GM19438 (cell line): ENCODE results near the gene DNAAF6.
"Not testable (repeated sequence)": the region's sequence is repeated elsewhere in the genome, so short reads cannot be mapped to it uniquely, and the experiment has no call there.

Experiments used
- ATAC-seq: cut with Tn5 transposase; IDR thresholded peaks from one replicate; pipeline ENCODE4 v1.9.1; 2021; ENCODE audit warnings: low read depth; ENCODE audit not compliant: unreplicated experiment

The DNAAF6 gene

GRCh38 chrX:107205770-107206696 lies at the start of gene DNAAF6, which contains the start of gene NUP62CL:
Gene DNAAF6 (plus strand): TSS chrX:107206611. CDS start chrX:107212876, 6,265 bp downstream.
Gene NUP62CL (minus strand): TSS chrX:107206433. CDS start chrX:107175146, 31,287 bp downstream.
- peak; percentile 92 for ATAC-seq

DNA sequence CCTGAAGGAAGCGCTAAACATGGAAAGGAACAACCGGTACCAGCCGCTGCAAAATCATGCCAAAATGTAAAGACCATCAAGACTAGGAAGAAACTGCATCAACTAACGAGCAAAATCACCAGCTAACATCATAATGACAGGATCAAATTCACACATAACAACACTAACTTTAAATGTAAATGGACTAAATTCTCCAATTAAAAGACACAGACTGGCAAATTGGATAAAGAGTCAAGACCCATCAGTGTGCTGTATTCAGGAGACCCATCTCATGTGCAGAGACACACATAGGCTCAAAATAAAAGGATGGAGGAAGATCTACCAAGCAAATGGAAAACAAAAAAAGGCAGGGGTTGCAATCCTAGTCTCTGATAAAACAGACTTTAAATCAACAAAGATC lies 48.8 kb upstream of the DNAAF6 start:
- not testable (repeated sequence) for ATAC-seq

GRCh38 chrX:107167163-107167921 lies 39.1 kb upstream of the DNAAF6 start:
- ATAC-seq, result no peak

- ATAC-seq, result no peak
Observed at GRCh38 chrX:107168257-107168656, 38.2 kb upstream of the DNAAF6 start.

- no peak for ATAC-seq
Observed at GRCh38 chrX:107168712-107169111, 37.7 kb upstream of the DNAAF6 start.

GRCh38 chrX:107171369-107172102 lies 34.9 kb upstream of the DNAAF6 start:
- ATAC-seq, result no peak

- ATAC-seq, result no peak
Observed at GRCh38 chrX:107197319-107197718, 9.1 kb upstream of the DNAAF6 start.

DNA sequence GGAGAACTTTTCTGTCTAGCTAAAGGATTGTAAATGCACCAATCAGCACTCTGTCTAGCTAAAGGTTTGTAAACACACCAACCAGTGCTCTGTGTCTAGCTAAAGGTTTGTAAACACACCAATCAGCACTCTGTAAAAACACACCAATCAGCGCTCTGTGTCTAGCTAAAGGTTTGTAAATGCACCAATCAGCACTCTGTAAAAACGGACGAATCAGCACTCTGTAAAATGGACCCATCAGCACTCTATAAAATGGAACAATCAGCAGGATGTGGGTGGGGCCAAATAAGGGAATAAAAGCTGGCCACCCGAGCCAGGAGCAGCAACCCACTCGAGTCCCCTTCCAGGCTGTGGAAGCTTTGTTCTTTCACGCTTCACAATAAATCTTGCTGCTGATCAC lies 8.3 kb upstream of the DNAAF6 start:
- ATAC-seq, result not testable (repeated sequence)

- no peak for ATAC-seq
Observed at GRCh38 chrX:107199491-107199890, 6.9 kb upstream of the DNAAF6 start.

GRCh38 chrX:107204068-107204605 lies 2.3 kb upstream of the DNAAF6 start:
- ATAC-seq, result no peak

GRCh38 chrX:107206697-107207065 lies 270 bp downstream of the DNAAF6 start:
- ATAC-seq, result no peak

DNA sequence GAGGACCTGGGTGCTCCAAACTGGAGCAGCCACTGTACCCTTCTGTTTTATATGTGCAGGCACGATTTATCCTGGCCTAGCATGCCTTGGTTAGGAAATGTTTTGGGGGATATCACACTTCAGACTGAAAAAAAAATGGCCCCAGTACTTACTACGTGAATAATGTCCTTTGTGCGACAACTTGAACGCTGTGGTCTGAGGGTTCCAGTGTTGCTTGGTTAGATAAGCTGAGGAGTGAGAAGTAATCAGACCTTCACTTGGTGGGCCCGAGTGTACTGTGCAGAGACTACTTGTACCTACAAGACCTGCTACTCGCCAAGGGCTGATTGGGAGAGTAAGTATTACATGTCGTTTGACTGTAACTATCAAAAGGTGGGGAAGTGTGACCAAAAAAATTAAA lies 678 bp downstream of the DNAAF6 start:
- no peak for ATAC-seq

- ATAC-seq, result no peak
Observed at GRCh38 chrX:107207943-107208342, 1.5 kb downstream of the DNAAF6 start.

- no peak for ATAC-seq
Observed at GRCh38 chrX:107213477-107213876, 7.1 kb downstream of the DNAAF6 start.

DNA sequence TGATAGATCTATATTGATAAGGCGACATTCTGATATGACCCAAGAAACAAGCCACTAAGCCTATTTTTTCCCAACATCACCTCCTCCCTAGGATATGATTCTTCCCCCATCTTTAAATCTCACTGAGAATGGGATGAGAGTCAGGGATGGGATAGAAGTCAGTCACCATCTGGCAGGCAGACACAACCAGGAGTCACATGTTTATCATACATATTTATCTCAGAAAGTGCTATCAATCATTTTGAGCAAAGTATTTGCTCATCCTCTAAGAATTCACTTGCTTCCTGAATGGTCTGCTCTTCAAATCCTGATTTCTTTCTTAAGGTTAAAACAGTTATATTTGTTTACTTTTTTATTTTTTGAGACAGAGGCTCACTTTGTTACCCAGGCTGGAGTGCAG lies 20.3 kb downstream of the DNAAF6 start:
- no peak for ATAC-seq

DNA sequence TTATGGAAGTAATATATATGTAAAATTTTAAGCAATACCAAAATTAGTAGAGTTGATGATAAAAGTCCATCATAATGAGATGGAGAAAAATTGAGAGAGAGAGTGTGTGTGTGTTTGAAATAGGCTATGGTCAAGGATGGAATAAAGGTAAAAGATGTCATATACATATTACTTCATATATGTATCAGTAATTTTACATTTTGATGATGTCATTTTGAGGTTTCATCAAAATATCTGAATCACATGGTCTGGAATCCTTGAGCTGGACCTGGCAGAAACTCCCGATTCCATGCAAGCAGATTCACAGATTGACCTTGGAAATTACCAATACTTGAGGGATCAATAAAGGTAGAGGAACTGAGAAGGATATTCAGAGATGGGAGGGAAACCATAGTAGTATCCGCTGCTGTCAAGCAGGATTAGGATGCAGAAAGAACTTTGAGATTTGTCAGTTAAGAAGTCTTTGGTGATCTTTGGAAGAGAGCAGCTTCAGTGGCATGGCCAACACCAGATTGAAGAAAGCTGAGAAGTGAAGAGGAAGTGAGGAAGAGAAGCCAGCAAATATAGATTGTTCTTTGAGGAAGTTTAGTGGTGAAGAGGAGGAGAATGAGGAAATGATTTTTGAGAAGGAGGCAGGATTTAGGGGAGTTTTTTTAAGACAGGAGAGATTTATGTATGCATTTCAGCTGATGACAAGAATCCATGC lies 21.5 kb downstream of the DNAAF6 start:
- ATAC-seq, result no peak

DNA sequence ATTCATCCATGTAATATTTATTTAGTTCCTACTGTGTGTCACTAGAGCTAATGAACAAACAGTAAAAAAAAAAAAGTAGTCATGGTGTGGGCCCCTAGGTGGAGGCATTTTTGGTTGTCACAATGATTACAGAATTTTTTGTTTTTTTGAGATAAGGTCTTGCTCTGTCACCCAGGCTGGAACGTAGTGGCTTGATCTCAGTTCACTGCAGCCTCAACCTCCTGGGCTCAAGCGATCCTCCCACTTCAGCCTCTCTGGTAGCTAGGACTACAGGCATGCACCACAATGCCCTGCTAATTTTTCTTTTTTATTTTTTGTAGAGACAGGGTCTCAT lies 22.0 kb downstream of the DNAAF6 start:
- no peak for ATAC-seq

GRCh38 chrX:107272431-107272921 lies 66.1 kb downstream of the DNAAF6 start:
- ATAC-seq, result no peak

GRCh38 chrX:107273795-107274194 lies 67.4 kb downstream of the DNAAF6 start:
- no peak for ATAC-seq

DNA sequence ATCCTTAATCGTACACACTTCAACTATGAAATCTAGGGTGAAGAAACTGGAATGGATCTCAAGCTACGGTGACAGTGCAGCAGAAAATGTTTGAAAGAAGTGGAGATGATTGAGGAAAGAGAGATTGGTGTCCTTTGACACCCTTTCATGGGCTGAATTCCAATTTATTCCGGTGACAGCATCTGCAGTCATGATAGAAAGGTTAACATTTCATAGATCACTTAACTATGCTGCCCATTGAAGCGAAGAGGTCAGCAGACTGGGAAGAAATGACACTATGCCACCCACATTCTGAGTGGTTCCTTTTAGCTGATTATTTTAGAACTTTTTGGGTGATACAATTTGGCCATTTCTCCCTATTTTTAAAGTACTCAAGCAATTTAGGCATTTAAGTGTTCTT lies 82.3 kb downstream of the DNAAF6 start:
- no peak for ATAC-seq
